ENCODE results near the gene GK.
"Not testable (repeated sequence)": the region's sequence is repeated elsewhere in the genome, so short reads cannot be mapped to it uniquely, and the experiment has no call there.

Gene GK

DNA sequence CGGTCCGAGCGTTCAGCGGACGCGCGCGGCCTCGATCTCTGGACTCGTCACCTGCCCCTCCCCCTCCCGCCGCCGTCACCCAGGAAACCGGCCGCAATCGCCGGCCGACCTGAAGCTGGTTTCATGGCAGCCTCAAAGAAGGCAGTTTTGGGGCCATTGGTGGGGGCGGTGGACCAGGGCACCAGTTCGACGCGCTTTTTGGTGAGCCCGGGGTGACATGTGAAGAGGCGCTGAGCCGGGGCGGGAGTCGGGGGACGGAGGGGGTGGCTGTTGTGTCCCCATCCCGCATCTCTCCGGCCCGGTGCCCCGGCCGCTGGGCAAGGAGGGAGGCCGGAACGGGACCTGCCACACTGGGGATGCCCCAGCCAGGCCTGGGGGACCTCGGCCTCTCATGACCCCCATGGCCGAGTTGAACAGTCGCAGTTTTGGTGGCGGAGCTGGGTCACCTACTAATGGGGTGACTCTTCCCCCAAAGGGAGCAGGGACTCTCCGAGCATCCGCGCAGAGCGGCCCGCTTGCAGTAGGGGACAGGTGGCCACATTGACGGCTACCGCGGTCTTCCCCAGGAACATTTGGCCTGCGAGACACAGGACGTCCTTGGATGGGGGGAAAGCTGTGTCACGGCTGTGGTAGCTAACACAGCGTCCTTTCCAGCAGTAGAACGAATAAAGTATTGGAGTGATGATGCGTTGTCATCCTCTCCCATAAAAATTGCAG, at the start of gene GK:
Gene GK (plus strand): TSS at position 9 of the 717 bp plus-strand sequence. CDS start 115 bp downstream, at position 124.
- DNase-seq (ENCODE audit: low read depth): no peak

DNA sequence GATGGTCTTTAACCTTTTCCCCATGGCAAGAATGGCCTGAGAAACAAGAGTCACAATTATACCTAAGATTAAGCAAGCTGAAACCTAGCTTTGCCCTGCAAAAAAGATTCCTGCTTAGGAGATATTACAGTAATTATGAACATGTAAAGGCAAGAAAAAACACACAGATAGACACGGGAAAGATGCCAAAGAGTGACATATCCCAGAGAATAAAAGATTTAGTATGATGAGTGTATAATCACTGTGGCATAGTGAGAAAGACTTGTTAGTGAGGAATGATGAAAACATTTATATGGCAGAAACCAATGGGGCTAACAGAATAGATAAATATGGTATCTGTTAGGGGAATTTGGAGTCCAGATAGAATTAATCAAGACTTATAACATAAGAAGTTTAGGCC, 46.1 kb upstream of the GK start:
- no peak for DNase-seq (ENCODE audit: low read depth)

DNA sequence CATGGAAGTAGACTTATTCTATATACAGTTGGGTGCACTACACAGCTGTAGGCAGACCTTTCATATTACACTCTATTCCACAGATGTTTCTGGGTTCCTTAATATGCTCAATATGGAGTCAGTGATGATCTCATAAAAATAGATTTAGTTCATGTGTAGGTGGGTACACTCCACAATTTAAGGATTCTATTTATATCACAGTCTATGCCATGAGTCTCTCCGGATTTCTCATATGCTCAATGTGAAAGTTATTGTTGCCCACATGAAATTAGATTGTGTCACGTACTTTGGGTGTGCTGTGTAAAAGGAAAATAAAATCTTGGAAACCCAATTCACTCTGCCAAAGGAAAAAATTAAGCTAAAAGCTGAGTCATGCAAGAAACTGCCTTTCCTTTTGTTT, 43.2 kb upstream of the GK start:
- DNase-seq (ENCODE audit: low read depth): no peak

DNA sequence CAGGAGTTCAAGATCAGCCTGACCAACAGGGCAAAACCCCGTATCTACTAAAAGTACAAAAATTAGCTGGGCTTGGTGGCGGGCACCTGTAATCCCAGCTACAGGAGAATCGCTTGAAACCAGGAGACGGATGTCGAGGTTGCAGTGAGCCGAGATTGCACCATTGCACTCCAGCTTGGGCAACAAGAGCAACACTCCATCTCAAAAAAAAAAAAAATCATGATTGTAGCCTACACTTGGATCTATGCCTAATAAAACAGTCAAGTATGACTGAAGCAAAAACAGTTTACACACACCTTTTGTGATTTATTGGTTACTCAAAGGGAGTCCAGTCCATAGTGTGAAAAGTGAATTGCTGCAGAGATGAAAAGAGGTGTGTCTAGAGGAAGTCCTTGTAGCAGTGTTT, 41.0 kb upstream of the GK start:
- no peak for DNase-seq (ENCODE audit: low read depth)

DNA sequence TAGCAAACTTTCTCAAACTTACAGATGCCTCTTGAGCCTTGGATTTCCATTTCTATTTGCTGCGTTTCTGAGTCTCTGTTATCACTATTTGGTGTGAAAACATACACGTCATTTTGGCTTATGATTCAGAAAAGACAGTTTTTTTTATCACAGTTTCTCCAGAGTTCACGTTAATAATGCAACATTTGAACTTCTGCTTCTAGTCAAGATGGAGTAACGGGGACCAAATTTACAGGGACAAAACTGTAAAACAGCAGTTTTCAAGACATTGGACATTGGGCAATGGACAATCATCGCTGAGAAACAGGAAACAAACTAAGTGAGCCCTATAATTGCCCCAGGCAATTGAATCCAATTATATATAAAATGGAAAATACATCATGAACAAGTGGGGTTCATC, 39.5 kb upstream of the GK start:
- no peak for DNase-seq (ENCODE audit: low read depth)

DNA sequence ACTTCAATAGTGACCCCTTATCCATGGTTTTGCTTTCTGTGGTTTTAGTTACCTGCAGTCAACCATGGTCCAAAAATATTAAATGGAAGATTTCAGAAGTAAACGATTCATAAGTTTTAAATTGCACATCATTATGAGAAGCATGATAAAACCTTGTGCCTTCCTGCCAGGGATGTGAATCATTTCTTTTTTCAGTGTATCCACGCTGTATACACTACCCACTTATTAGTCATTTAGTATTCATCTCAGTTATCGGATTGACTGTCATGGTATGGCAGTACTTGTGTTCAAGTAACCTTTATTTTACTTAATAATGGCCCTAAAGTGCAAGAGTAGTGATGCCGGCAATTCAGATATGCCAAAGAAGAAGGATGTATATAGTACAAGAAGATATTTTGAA, 38.0 kb upstream of the GK start:
- DNase-seq (ENCODE audit: low read depth): no peak

DNA sequence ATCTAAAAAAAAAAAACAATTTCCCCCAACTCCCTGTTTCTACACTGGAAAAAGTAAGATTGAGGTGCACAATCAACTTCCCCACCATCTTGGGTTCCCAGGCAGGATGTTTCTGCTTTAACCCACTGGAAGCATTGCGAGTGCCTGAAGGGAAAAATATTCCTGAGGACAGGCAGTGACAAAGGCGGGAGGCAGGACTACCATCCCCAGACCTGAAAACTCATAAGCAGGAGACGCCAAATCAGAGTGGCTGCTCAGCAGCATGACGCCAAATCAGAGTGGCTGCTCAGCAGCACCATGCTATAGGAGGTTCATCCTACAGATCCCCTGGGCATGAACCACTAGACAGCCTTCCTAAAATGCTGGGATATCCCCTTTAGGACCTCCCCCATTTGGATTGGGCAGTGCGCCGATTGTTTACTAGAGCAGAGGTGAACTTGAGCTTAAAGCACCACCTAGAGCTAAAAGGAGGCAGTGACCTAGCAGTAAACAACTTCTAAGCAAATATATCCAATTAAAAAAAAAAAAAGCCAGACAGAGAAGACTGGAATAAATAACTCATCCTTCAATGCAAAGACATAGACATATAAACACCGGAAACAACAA, 35.0 kb upstream of the GK start:
- DNase-seq (ENCODE audit: low read depth): no peak

DNA sequence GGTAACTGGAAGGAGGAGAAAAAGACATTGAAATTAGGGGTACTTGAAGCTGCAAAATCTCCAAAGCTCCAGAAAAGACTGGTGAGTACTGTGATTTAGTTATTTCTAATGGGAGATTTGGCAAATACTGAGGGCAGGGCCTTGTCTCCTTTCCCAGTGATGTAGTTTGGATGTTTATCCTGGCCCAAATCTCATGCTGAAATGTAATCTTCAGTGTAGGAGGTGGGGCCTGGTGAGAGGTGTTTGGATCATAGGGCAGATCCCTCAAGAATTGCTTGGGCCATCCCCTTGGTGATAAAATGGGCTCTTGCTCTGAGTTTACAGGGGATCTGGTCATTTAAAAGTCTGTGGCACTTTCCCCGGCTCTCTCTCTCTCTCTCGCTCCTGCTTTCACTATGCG, 33.1 kb upstream of the GK start:
- no peak for DNase-seq (ENCODE audit: low read depth)

DNA sequence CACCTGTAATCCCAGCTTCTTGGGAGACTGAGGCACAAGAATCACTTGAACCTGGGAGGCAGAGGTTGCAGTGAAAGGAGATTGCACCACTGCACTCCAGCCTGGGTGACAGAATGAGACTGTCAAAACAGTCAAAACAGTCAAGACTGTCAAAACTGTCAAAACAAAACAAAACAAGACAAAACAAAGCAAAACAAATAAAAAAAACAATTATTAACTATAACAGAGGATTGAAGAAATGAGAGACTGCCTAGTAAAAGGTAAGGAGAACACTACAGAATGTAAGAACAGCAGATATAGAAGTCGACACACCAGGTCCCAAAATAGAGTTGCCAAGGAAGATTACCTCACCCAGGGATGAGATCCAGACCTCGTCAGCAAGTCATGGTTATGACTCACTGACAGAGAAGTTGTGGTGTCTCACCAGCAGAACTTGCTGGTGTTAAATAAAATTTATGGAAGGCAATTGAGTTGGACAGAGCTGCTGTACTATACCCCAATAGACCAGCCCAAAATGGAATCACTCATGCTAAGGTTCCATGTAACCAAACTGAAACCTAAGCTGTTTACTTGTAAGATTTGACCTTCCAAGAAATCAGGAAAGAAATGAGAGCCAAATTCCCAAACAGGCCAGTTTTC, 32.1 kb upstream of the GK start:
- peak; percentile 71 for DNase-seq (ENCODE audit: low read depth)

DNA sequence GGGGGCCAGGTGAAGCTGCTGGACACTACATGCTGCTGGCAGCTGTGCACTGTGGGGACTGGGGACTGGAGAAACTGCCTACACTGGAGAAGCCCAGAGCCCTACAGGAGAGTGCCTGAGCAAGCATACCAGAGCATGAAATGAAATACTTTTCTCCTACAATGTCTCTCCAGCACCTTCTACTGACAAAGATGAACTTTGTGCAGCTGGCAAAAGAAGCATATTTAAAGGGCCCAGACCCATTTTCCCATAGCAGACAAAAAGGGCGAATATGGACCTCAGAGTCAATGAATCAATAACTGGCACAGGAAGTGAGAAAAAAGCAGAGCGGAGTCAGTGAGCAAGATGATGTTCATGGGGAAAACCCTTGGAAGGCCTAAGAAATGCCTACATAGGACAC, 30.9 kb upstream of the GK start:
- DNase-seq (ENCODE audit: low read depth): no peak

DNA sequence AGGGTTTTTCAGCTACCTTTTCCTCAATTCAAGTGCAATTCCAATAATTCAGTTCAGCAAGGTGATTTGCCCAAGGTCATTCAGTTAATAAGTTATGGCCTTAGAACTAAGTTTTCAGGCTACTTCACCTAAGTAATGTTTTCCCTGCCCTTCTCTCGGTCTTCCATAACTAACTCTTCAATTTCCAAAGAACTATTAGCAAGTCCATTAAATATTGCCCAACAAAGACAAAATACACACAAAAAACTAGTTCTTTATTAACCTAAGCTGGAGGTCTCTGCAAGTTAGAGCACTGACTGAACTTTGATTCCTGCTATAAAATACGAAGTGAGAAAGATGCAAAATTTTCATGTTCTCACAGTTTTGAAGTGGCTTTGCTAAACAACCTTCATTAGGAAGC, 26.8 kb upstream of the GK start:
- DNase-seq (ENCODE audit: low read depth): no peak

DNA sequence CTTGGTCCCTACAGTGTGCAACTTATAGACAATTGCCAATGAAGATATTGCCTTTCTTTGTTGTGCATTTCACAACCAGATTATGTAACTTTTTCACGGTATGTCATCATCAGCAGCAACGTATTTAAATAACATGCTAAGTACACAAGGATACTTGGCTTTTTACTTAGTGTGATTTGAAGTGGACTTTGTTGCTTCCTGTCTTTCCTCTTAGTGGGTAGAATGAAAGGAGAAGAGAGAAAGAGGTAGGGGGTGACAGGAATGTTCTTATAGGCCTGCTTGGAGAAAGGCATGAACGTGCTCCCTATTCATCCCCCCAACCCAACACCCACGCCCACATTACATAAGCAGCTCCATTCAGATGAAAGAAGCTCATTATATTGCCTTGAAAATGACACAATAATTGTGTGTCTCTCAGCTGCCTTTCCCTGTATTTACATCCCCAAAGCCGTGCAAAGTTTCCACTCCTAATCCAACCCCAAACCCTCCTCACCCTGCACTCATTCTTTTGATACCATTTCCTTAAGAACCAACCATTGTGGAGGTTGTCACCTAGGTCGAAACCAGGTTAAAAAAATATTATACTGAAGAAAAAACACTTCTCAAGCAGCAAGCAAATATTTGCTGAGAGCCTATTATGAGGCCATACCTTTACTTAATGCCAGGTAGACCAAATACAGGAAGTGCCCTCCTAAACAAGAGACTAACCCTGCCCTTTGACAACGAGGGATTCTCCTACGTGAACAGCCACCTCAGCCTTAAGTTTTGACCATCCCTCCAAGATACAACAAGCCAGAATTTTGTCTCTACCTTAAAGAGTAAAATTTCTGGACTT, 25.2 kb upstream of the GK start:
- DNase-seq (ENCODE audit: low read depth): no peak

DNA sequence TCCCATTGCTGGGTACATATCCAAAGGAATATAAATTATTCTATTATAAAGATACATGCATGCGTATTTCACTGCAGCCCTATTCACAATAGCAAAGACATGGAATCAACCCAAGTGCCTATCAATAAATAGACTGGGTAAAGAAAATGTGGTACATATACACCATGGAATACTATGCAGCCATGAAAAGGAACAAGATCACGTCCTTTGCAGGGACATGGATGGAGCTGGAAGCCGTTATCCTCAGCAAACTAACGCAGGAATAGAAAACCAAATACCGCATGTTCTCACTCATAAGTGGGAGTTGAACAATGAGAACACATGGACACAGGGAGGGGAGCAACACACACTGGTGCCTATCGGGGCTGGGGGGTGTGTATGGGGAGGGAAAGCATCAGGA, 19.2 kb upstream of the GK start:
- not testable (repeated sequence) for DNase-seq (ENCODE audit: low read depth)

DNA sequence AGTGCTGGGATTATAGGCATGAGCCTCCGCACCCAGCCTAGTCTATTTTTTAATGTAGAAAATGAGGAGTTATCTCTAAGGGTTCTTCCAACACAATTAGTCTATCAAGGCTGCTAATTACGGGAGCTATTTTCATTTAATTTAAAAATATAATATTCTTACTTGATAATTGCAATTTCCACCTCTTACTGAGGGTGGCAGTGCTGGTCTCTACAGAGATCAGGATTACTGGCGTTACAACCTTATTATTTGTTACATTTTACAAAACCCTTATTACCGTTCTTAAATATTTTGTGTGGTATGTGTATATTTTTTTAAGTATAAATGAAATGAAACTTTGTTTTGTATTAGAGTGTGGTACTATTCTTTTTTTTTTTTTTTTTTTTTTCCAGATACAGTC, 17.6 kb upstream of the GK start:
- DNase-seq (ENCODE audit: low read depth): no peak

DNA sequence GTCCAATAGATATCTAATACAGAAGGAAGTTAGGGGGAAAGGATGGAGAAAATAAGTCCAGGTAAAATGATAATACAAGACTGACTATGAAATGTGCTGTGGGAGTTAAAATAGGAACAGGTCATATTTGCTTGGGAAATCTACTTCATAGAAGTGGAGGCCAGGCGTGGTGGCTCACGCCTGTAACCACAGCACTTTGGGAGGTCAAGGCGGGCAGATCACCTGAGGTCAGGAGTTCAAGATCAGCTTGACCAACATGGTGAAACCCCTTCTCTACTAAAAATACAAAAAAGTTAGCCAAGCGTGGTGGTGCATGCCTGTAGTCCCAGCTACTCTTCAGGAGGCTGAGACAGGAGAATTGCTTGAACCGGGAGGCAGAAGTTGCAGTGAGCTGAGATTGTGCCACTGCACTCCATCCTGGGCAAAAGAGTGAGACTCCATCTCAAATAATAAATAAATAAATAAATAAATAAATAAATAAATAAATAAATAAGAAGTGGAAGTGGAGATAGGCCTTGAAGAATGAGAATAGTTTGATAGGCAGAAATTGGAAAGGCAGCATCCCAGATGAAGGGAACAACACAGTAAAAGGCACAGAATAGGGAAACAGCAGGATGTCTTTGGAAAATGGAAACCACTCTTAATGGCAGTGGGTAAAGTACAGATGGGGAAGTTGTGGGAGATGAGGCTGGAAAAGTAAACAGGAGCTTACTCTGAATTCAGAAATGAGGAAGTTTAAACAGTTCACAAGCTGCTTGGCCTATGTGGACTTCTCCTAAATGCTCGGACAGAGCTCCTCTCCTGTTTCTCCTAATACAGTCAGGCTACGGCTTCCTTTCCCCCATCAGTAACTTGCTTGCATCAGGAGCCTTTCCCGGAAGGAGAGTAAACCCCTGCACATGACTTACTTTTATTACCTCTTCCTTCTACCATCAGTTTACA, 15.1 kb upstream of the GK start:
- DNase-seq (ENCODE audit: low read depth): no peak

DNA sequence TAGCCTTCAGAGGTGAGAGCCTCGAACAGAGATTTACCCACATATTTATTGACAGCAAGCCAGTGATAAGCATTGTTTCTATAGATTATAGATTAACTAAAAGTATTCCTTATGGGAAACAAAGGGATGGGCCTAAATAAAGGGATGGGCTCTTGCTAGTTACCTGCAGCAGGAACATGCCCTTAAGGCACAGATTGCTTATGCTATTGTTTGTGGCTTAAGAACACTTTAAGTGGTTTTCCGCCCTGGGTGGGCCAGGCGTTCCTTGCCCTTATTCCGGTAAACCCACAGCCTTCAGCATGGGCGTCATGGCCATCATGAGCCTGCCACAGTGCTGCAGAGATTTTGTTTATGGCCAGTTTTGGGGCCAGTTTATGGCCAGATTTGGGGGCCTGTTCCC, 13.5 kb upstream of the GK start:
- not testable (repeated sequence) for DNase-seq (ENCODE audit: low read depth)

DNA sequence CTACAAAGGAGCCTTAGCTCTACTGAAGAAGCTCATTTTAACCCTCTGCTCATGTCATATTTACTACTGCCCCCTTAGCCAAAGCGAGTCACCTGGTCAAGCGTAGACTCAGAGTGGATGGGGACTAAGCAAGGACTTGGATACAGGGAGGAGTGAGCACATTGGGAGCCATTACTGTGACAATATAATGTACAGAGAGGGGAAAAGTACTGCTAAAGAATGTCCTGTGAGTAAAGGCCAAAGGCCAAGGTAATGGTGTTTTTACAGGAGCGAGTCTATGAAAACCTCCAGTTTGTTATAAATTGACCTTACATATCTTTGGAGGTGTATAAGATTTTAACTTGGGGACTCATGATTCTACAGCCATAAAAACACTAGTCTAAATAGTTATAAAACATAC, 10.6 kb upstream of the GK start:
- no peak for DNase-seq (ENCODE audit: low read depth)

DNA sequence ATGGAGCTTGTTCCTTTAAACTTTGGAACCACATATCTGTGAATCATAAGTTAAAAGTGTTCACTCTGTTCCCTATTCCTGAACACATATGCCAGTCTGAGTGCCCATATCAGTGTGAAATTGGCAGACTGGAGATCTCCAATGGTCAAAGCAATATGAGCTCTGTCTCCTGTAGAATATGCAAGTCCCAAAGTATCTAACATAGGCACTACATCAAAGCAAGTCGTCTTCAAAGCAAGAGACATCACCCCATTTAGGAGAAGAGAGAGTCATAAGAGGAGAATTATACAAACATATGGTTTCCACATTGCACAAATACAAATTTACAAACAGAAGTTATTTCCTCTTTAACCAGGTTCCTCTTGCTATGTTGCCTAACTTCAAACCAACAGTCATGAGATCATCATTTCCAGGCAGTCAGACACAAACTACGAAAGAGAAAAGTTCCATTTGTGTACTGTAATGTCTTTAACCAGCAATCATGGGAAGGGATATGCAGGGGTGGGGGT, 9.9 kb upstream of the GK start:
- DNase-seq (ENCODE audit: low read depth): peak; percentile 39

DNA sequence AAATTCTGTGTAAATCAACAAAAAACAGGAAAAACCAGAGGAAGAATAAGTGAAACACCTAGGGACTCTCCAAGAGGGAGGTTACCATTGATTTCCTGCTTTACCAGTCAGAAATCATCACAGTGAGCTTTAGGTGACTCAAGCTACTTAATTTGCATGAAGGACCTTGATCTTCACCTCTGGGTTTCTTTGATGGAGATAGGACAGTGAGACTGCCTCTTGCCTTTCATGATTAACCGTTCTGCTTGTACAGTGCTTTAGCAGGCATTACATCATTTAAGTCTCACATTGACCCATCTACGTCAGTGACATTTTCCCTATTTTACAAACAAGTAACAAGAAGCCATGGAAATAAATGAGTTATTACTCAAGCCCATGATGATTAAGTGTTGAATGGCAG, 3.4 kb upstream of the GK start:
- DNase-seq (ENCODE audit: low read depth): no peak

DNA sequence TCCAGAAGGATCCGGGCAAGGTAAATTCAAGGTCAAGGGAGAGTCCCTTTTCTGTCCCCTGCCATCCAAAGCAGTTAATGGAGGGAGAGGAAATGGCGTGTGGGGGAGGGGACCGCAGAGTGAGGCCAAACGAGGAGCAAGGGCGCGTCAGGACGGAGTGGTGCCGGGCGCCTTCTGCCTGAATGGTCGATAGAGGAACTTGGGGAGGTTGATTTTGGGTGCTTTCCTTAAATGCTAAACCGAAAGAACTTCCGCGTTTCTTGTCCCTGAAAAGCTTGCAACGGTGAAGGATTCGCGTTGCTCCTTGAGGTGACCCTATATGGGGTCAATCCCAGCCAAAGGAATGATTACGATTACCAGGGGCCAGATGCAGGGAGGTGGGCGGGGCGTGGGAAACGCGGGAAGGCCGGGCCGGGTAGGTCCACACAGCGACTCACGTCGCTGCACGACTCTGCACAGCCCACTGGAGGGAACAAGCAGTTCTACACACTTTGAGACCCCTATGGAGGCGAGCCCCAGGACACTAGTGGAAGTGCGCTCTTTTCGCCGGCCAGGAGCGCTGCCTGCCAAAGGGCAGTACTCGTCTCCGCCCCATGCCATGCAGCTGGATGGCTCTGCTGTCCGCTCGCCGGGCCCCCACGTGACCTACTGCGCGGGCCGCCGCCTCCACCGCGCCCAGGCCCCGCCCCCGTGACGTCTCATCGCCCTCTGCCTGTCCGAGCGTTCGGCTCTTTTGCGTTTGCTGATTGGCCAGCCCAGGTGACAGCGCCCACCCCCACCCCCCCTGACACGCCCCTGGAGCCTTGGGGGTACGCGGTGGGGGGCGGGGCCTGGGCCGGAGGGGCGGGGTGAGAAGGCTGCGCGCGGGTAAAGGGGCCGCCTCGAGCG, 452 bp upstream of the GK start:
- peak; percentile 26 for DNase-seq (ENCODE audit: low read depth)
